OCI-LY3 (cell line): ENCODE measurements around the gene NEMP1.
A peak's percentile ranks its signal among the peaks of the same experiment; 100 is the strongest.

Experiments used
- H2AFZ ChIP-seq: fragments of 200-600, 300-600 bp; shearing (Covaris generic); 2 replicates; pipeline ENCODE4 v1.6.0; 2014; ENCODE audit warnings: antibody characterized with exemption, low read depth, low read length
- H3K27ac ChIP-seq: fragments of 200-600, 300-600 bp; sonication (generic); 2 replicates; pipeline ENCODE4 v1.5.1; 2014; ENCODE audit warnings: mild to moderate bottlenecking, low read length, moderate library complexity, mixed read lengths
- H3K27me3 ChIP-seq: fragments of 200-600, 300-600 bp; sonication (generic); 2 replicates; pipeline ENCODE4 v1.6.1; 2014; ENCODE audit warnings: low read depth, low read length, mixed read lengths
- H3K36me3 ChIP-seq: fragments of 200-600, 300-600 bp; sonication (generic); replicated peaks from 2 replicates; pipeline ENCODE3; 2014; ENCODE audit warnings: low read depth, low read length, mixed read lengths
- H3K4me1 ChIP-seq: fragments of 300-600, 200-600 bp; sonication (generic); 2 replicates; pipeline ENCODE4 v1.6.1; 2014; ENCODE audit warnings: low read length, mixed read lengths
- H3K4me2 ChIP-seq: fragments of 200-600, 300-600 bp; sonication (generic); 2 replicates; pipeline ENCODE4 v1.6.1; 2014; ENCODE audit warnings: low read length, mixed read lengths
- H3K4me3 ChIP-seq: fragments of 300-600, 200-600 bp; sonication (generic); 2 replicates; pipeline ENCODE4 v1.5.1; 2014; ENCODE audit warnings: antibody characterized with exemption, mild to moderate bottlenecking, low read length, moderate library complexity
- H3K79me2 ChIP-seq: fragments of 300-600, 200-600 bp; shearing (Covaris generic); 2 replicates; pipeline ENCODE4 v1.6.1; 2014; ENCODE audit warnings: mild to moderate bottlenecking, low read length, mixed read lengths
- H3K9ac ChIP-seq: fragments of 300-600, 200-600 bp; shearing (Covaris generic); 2 replicates; pipeline ENCODE4 v1.6.0; 2014; ENCODE audit warnings: mild to moderate bottlenecking, low read length, moderate library complexity
- H3K9me3 ChIP-seq: fragments of 200-600, 300-600 bp; shearing (Covaris generic); 2 replicates; pipeline ENCODE4 v1.6.1; 2014; ENCODE audit warnings: low read length, mixed read lengths; ENCODE audit not compliant: insufficient read depth
- H4K20me1 ChIP-seq: fragments of 200-600, 300-600 bp; sonication (generic); 2 replicates; pipeline ENCODE4 v1.6.1; 2016; ENCODE audit warnings: low read length, mixed read lengths; ENCODE audit not compliant: insufficient read depth
- CTCF ChIP-seq: fragments of 200-600, 300-600 bp; sonication (generic); IDR thresholded peaks from 2 replicates; pipeline ENCODE4 v1.5.1; 2014; ENCODE audit warnings: antibody characterized with exemption, low read length, low read depth
- EZH2phosphoT487 ChIP-seq: fragments of 200-600 bp; shearing (Covaris generic); IDR thresholded peaks from 2 replicates; pipeline ENCODE4 v1.6.1; 2018; ENCODE audit warnings: antibody characterized with exemption, mixed run types, low read depth

NEMP1 gene

DNA sequence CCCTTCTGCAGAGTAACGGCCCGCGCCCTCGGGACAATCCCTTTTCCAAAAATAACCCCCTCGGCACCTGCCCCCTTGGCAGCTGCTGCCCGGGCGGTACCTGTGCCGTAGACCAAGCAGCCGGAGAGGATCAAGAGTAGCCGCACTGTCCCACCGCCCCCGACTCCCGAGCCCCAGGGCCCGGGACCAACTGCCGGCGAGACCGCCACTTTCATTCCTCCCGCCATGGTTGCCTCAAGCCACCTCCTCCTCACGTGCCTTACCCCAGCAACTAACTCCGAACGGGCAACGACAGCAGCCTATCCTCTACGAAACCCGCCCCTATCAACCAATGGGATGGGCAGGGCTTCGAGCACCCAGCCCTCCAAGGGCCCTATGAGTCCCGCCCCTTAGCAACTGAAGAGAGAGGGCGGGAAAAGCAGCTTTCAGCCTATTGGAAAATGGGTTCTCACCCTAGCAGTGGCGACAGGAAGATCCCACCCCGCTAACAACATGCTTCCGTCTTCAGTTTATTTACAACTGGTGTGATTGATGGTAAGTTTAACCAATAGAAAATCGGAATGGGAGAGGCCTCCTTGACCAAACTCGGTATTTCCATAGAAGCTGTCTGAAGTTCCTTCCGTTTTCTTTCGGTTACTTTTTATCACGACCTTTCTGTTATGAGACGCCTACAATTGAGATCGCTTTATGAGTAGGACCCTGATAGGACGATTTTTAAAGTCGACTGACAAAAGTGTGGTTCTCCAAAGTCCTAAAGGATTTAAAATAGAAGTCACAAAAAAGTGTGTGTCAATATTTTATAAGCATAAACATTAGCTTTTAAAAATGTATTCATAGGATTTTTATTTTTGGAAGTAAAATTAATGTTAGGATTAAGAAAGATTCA lies at the start of gene NEMP1:
Gene NEMP1, minus strand, starts transcription at position 273 of the 886 bp plus-strand sequence. Its CDS starts 46 bp downstream, at position 227.
- Histone ChIP-seq H3K27me3 (no peaks in the 10 kb centered on the region), H3K4me3 (peak within 1 kb of the TSS; percentile 88), H3K27ac (peak within 1 kb of the TSS; percentile 81), H3K9ac (peak within 1 kb of the TSS; percentile 96), H2AFZ (peak within 1 kb of the TSS; percentile 27), H3K4me1 (peaks cover 12% of the 10 kb centered on the region), H3K9me3 (no peaks in the 10 kb centered on the region), H3K79me2 (peaks cover 39% of the 10 kb centered on the region), H4K20me1 (no peaks in the 10 kb centered on the region), H3K4me2 (peak within 1 kb of the TSS; percentile 68), H3K36me3 (peaks cover 4% of the 10 kb centered on the region)
- no peak for TF ChIP-seq CTCF
- TF ChIP-seq EZH2phosphoT487: no peak

DNA sequence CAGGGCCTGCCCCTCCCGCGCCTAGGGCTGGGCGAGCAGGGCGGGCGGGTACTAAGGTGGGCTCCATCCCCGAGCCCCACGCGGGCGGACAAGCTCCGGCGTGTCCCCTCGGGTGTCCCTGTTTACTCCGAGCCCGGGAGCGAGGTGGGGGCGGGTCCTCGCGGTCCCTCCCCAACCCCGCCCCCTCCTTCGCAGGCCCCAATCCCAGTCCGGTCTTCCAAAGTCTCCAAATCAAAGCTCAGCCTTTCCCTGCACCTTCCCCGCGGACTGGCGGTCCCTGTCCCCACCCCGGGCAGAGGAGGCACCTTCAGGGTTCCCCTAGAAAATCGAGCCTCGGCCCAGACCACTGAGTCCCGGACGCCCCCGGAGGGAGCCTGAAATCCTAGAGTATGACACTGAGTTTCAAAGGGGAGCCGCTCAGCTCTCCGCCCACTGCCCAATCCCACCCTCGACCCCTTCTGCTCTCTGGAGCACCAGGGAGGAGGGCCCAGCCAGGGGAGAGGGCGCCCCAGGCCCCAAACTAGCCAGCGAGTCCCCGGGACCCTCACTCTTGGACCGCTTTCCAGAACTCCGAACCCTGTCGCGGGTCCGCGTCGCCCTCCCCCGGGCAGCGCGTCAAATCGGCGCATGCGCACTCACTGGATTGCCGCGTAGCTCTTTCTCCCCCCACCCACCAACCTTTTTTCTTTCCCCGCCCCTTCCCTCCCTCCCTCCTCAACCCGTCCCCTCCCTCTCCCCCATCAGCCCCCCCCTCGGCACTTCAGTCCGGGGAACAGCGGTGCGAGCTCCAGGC lies 49.3 kb upstream of the NEMP1 start, which contains the start of gene LRP1:
Gene LRP1, plus strand, starts transcription at position 758 of the 793 bp plus-strand sequence. CDS start 482 bp downstream, outside the sequence.
- peaks cover 3% of the 10 kb centered on the region for H3K36me3 ChIP-seq
- no peak within 1 kb of the TSS for H3K27ac ChIP-seq
- H3K4me3 ChIP-seq: peak within 1 kb of the TSS; percentile 84
- H3K9me3 ChIP-seq: peaks cover 7% of the 10 kb centered on the region; the same call in 1 of the 2 replicates
- H2AFZ ChIP-seq: peak within 1 kb of the TSS; percentile 96
- H3K4me2 ChIP-seq: peak within 1 kb of the TSS; percentile 78
- no peak for TF ChIP-seq EZH2phosphoT487
- TF ChIP-seq CTCF: no peak
- H3K9ac ChIP-seq: peak within 1 kb of the TSS; percentile 72
- H4K20me1 ChIP-seq: no peaks in the 10 kb centered on the region
- H3K79me2 ChIP-seq: no peaks in the 10 kb centered on the region
- H3K4me1 ChIP-seq: peaks cover 32% of the 10 kb centered on the region
- H3K27me3 ChIP-seq: peaks cover 42% of the 10 kb centered on the region

- TF ChIP-seq CTCF: peak; percentile 54
- TF ChIP-seq EZH2phosphoT487: no peak
- H2AFZ ChIP-seq: peak overlapping the region; percentile 96; the same call in 1 of the 2 replicates
Observed at GRCh38 chr12:57127101-57127725, 48.6 kb upstream of the NEMP1 start.

More at GRCh38 chr12:57127101-57127725, 48.6 kb upstream of the NEMP1 start:
- H3K79me2 ChIP-seq: no peaks in the 10 kb centered on the region
- peaks cover 3% of the 10 kb centered on the region for H3K36me3 ChIP-seq
- peak overlapping the region; percentile 84 for H3K4me3 ChIP-seq
- peaks cover 42% of the 10 kb centered on the region for H3K27me3 ChIP-seq
- no peaks in the 10 kb centered on the region for H4K20me1 ChIP-seq
- peaks cover 32% of the 10 kb centered on the region for H3K4me1 ChIP-seq
- peaks cover 7% of the 10 kb centered on the region; the same call in 1 of the 2 replicates for H3K9me3 ChIP-seq
- H3K9ac ChIP-seq: peak overlapping the region; percentile 72
- H3K27ac ChIP-seq: no peak overlapping the region
- peak overlapping the region; percentile 78 for H3K4me2 ChIP-seq
